Activated CD8-positive, alpha-beta T cell treated with anti-CD3 and anti-CD28 coated beads for 36 hours (primary cell): Measurements from ENCODE around the gene ADH1A. TPM values are rescaled to one million over a fixed set of nuclear protein-coding genes. Genes with fewer than 3 reads are reported as not detected.

Source experiments
- ATAC-seq: fragments of 200-7000 bp; cut with Tn5 transposase; one replicate; pipeline ENCODE4 v1.10.0; 2021; ENCODE audit warnings: mild to moderate bottlenecking, moderate library complexity
- CTCF ChIA-PET: fragments of 350-600 bp; sonication (Branson Sonifier 250); formaldehyde crosslinking; loops from one replicate; lab custom pipeline; 2021; ENCODE audit warnings: antibody characterized with exemption; lab: Charles Lee
- POLR2A ChIA-PET: fragments of 350-600 bp; sonication (Branson Sonifier 250); formaldehyde crosslinking; loops from one replicate; lab custom pipeline; 2021; ENCODE audit warnings: antibody characterized with exemption; lab: Charles Lee
- DNase-seq: peaks from one replicate; pipeline ENCODE4 v3.0.0-alpha.2; 2020
- H3K27ac Mint-ChIP-seq: one replicate; pipeline ENCODE4 v1.8.0; 2021; ENCODE audit warnings: mild to moderate bottlenecking, mixed read lengths
- H3K27me3 Mint-ChIP-seq: one replicate; pipeline ENCODE4 v1.8.0; 2021; ENCODE audit warnings: mixed read lengths
- H3K36me3 Mint-ChIP-seq: one replicate; pipeline ENCODE4 v1.8.0; 2021; ENCODE audit warnings: low read depth, mixed read lengths
- H3K4me1 Mint-ChIP-seq: one replicate; pipeline ENCODE4 v1.8.0; 2021; ENCODE audit warnings: low read depth, mixed read lengths
- H3K4me3 Mint-ChIP-seq: one replicate; pipeline ENCODE4 v1.8.0; 2021; ENCODE audit warnings: mild to moderate bottlenecking, moderate library complexity, mixed read lengths
- H3K9me3 Mint-ChIP-seq: one replicate; pipeline ENCODE4 v1.8.0; 2021; ENCODE audit warnings: mixed read lengths
- CTCF ChIP-seq: fragments of 200-600 bp; IDR thresholded peaks from one replicate; pipeline ENCODE4 v1.8.0; 2022; ENCODE audit warnings: antibody characterized with exemption, mild to moderate bottlenecking
- intact Hi-C: fragments of 100-400 bp; cut with micrococcal nuclease; formaldehyde crosslinking; loops from one replicate; pipeline ENCODE4 v1.10.0; 2022
- total RNA-seq, 2 experiments: library from RNA; stranded (reverse); gene quantifications; one replicate each; pipeline ENCODE4 v1.2.3, GENCODE V29; 2021

The ADH1A gene
- total RNA-seq, 2 experiments from 2014 or later: not detected

- Mint-ChIP-seq H3K4me1 (no peaks in the 10 kb centered on the region), H3K27ac (no peak overlapping the region), H3K36me3 (no peaks in the 10 kb centered on the region), H3K9me3 (no peaks in the 10 kb centered on the region), H3K4me3 (no peak overlapping the region), H3K27me3 (no peaks in the 10 kb centered on the region)
- TF ChIP-seq CTCF: no peak
- CTCF ChIA-PET: no interaction called here
- ATAC-seq (no peak), DNase-seq (no peak)
- intact Hi-C loops: no loop called here
- POLR2A ChIA-PET: interaction anchor here (0.6 kb wide), 1 partner anchor 28 kb away, joined by 3 read pairs; no protein-coding TSS in a partner anchor
Measured at GRCh38 chr4:99281261-99281660, 9.5 kb downstream of the ADH1A start.

- no peaks in the 10 kb centered on the region for H3K36me3 Mint-ChIP-seq
- ATAC-seq: no peak
- ChIA-PET POLR2A (no interaction called here), CTCF (no interaction called here)
- DNase-seq: no peak
- TF ChIP-seq CTCF: no peak
- H3K4me3 Mint-ChIP-seq: no peak overlapping the region
- H3K4me1 Mint-ChIP-seq: no peaks in the 10 kb centered on the region
- H3K27ac Mint-ChIP-seq: no peak overlapping the region
- H3K27me3 Mint-ChIP-seq: no peaks in the 10 kb centered on the region
- intact Hi-C loops: no loop called here
- H3K9me3 Mint-ChIP-seq: no peaks in the 10 kb centered on the region
Measured at GRCh38 chr4:99276417-99276816, 14.4 kb downstream of the ADH1A start.

GRCh38 chr4:99275885-99276284 lies 14.9 kb downstream of the ADH1A start:
- TF ChIP-seq CTCF: no peak
- intact Hi-C loops: no loop called here
- no peaks in the 10 kb centered on the region for H3K4me1 Mint-ChIP-seq
- H3K27me3 Mint-ChIP-seq: no peaks in the 10 kb centered on the region
- CTCF ChIA-PET: no interaction called here
- no peaks in the 10 kb centered on the region for H3K9me3 Mint-ChIP-seq
- POLR2A ChIA-PET: interaction anchor here (0.6 kb wide), 1 partner anchor 1028 kb away, joined by 4 read pairs; no protein-coding TSS in a partner anchor
- no peak overlapping the region for H3K4me3 Mint-ChIP-seq
- DNase-seq: no peak
- no peak for ATAC-seq
- no peak overlapping the region for H3K27ac Mint-ChIP-seq
- H3K36me3 Mint-ChIP-seq: no peaks in the 10 kb centered on the region

- no peak for ATAC-seq
Measured at GRCh38 chr4:99275050-99275449, 15.7 kb downstream of the ADH1A start.

GRCh38 chr4:99273704-99274103 lies 17.1 kb downstream of the ADH1A start:
- intact Hi-C loops: no loop called here
- no peaks in the 10 kb centered on the region for H3K27me3 Mint-ChIP-seq
- DNase-seq (no peak), ATAC-seq (no peak)
- CTCF ChIA-PET: no interaction called here
- no peak for TF ChIP-seq CTCF
- H3K4me1 Mint-ChIP-seq: no peaks in the 10 kb centered on the region
- no peaks in the 10 kb centered on the region for H3K9me3 Mint-ChIP-seq
- no peak overlapping the region for H3K27ac Mint-ChIP-seq
- no peak overlapping the region for H3K4me3 Mint-ChIP-seq
- no peaks in the 10 kb centered on the region for H3K36me3 Mint-ChIP-seq
- POLR2A ChIA-PET: no interaction called here

More at GRCh38 chr4:99275050-99275449, 15.7 kb downstream of the ADH1A start:
- no peak overlapping the region for H3K4me3 Mint-ChIP-seq
- POLR2A ChIA-PET: no interaction called here
- no peak for TF ChIP-seq CTCF
- CTCF ChIA-PET: no interaction called here
- no peaks in the 10 kb centered on the region for H3K4me1 Mint-ChIP-seq
- no peaks in the 10 kb centered on the region for H3K27me3 Mint-ChIP-seq
- no peak for DNase-seq
- intact Hi-C loops: no loop called here
- H3K9me3 Mint-ChIP-seq: no peaks in the 10 kb centered on the region
- H3K36me3 Mint-ChIP-seq: no peaks in the 10 kb centered on the region
- H3K27ac Mint-ChIP-seq: no peak overlapping the region
